Activated T-cell treated with anti-CD3 and anti-CD28 coated beads, Interleukin-2, amount 50 U/mL, for 4 hours (primary cell): ENCODE results near the gene SKIDA1. TPM values are rescaled to one million over a fixed set of nuclear protein-coding genes. Genes with fewer than 3 reads are reported as not detected.

ENCODE experiments used
- ATAC-seq, 2 donors: fragments of 200-7000 bp; cut with Tn5 transposase; one replicate each; pipeline ENCODE4 v1.10.0; 2021
- DNase-seq: peaks from one replicate; pipeline ENCODE4 v3.0.0-alpha.2; 2020
- H3K27me3 Mint-ChIP-seq: one replicate; pipeline ENCODE4 v1.8.0; 2021; ENCODE audit warnings: low read depth, mixed read lengths
- H3K36me3 Mint-ChIP-seq: one replicate; pipeline ENCODE4 v1.8.0; 2022; ENCODE audit warnings: mixed read lengths; ENCODE audit not compliant: insufficient read depth
- H3K4me1 Mint-ChIP-seq: one replicate; pipeline ENCODE4 v1.8.0; 2021; ENCODE audit warnings: low read depth, mixed read lengths
- H3K4me3 Mint-ChIP-seq: one replicate; pipeline ENCODE4 v1.8.0; 2021; ENCODE audit warnings: mild to moderate bottlenecking, moderate library complexity, mixed read lengths
- H3K9me3 Mint-ChIP-seq: one replicate; pipeline ENCODE4 v1.8.0; 2021; ENCODE audit warnings: mixed read lengths
- total RNA-seq, 3 donors: library from RNA; stranded (reverse); gene quantifications; one replicate each; pipeline ENCODE4 v1.2.1, GENCODE V29; 2021

SKIDA1 gene
- total RNA-seq, 3 donors from 2014 or later = not detected

- Mint-ChIP-seq H3K9me3 (no peaks in the 10 kb centered on the region), H3K4me3 (peak within 1 kb of the TSS; percentile 90), H3K36me3 (peaks cover 3% of the 10 kb centered on the region), H3K4me1 (peaks cover 19% of the 10 kb centered on the region), H3K27me3 (no peaks in the 10 kb centered on the region)
- DNase-seq (peak; percentile 88), ATAC-seq (peak; percentile 86 to 89)
Measured at GRCh38 chr10:21533467-21534279, 8.2 kb upstream of the SKIDA1 start, which contains the start of gene MLLT10. TSS of gene MLLT10 (plus strand) at chr10:21534232. CDS start at chr10:21534645, 413 bp downstream.

GRCh38 chr10:21532694-21533466, 7.4 kb upstream of the SKIDA1 start:
- Mint-ChIP-seq H3K4me1 (peaks cover 24% of the 10 kb centered on the region), H3K4me3 (peak overlapping the region; percentile 90), H3K36me3 (no peaks in the 10 kb centered on the region), H3K9me3 (no peaks in the 10 kb centered on the region), H3K27me3 (no peaks in the 10 kb centered on the region)
- ATAC-seq (no peak), DNase-seq (no peak)

- no peak overlapping the region for H3K4me3 Mint-ChIP-seq
- no peak for ATAC-seq
- H3K9me3 Mint-ChIP-seq = no peaks in the 10 kb centered on the region
- H3K4me1 Mint-ChIP-seq = peaks cover 33% of the 10 kb centered on the region
- peaks cover 5% of the 10 kb centered on the region for H3K27me3 Mint-ChIP-seq
- DNase-seq = no peak
- no peaks in the 10 kb centered on the region for H3K36me3 Mint-ChIP-seq
Measured at GRCh38 chr10:21531164-21531563, 5.7 kb upstream of the SKIDA1 start.

- Mint-ChIP-seq H3K4me1 (peaks cover 34% of the 10 kb centered on the region), H3K9me3 (no peaks in the 10 kb centered on the region), H3K36me3 (no peaks in the 10 kb centered on the region), H3K4me3 (no peak overlapping the region), H3K27me3 (peaks cover 5% of the 10 kb centered on the region)
- ATAC-seq (no peak), DNase-seq (no peak)
Measured at GRCh38 chr10:21530641-21531040, 5.2 kb upstream of the SKIDA1 start.

GRCh38 chr10:21530168-21530567, 4.7 kb upstream of the SKIDA1 start:
- H3K27me3 Mint-ChIP-seq = peaks cover 9% of the 10 kb centered on the region

GRCh38 chr10:21529032-21529910, 3.8 kb upstream of the SKIDA1 start:
- no peak overlapping the region for H3K4me3 Mint-ChIP-seq
- H3K9me3 Mint-ChIP-seq = no peaks in the 10 kb centered on the region
- peaks cover 16% of the 10 kb centered on the region for H3K27me3 Mint-ChIP-seq
- H3K36me3 Mint-ChIP-seq = no peaks in the 10 kb centered on the region
- DNase-seq = no peak
- peaks cover 42% of the 10 kb centered on the region for H3K4me1 Mint-ChIP-seq
- ATAC-seq = no peak

More at GRCh38 chr10:21530168-21530567, 4.7 kb upstream of the SKIDA1 start:
- H3K4me1 Mint-ChIP-seq = peaks cover 36% of the 10 kb centered on the region
- H3K9me3 Mint-ChIP-seq = no peaks in the 10 kb centered on the region
- DNase-seq (no peak), ATAC-seq (no peak)
- no peak overlapping the region for H3K4me3 Mint-ChIP-seq
- H3K36me3 Mint-ChIP-seq = no peaks in the 10 kb centered on the region

GRCh38 chr10:21528236-21529031, 3.0 kb upstream of the SKIDA1 start:
- Mint-ChIP-seq H3K4me3 (no peak overlapping the region), H3K36me3 (no peaks in the 10 kb centered on the region), H3K4me1 (peaks cover 43% of the 10 kb centered on the region), H3K9me3 (no peaks in the 10 kb centered on the region), H3K27me3 (peaks cover 19% of the 10 kb centered on the region)
- ATAC-seq (no peak), DNase-seq (no peak)

GRCh38 chr10:21527598-21528235, 2.2 kb upstream of the SKIDA1 start:
- Mint-ChIP-seq H3K4me1 (peaks cover 36% of the 10 kb centered on the region), H3K36me3 (no peaks in the 10 kb centered on the region), H3K27me3 (peaks cover 25% of the 10 kb centered on the region), H3K4me3 (peak overlapping the region; percentile 75), H3K9me3 (no peaks in the 10 kb centered on the region)
- ATAC-seq (no peak), DNase-seq (no peak)

GRCh38 chr10:21526860-21527597, 1.5 kb upstream of the SKIDA1 start:
- H3K36me3 Mint-ChIP-seq = no peaks in the 10 kb centered on the region
- ATAC-seq (peak; percentile 27 to 29), DNase-seq (peak; percentile 24)
- H3K27me3 Mint-ChIP-seq = peaks cover 25% of the 10 kb centered on the region
- peak overlapping the region; percentile 89 for H3K4me3 Mint-ChIP-seq
- peaks cover 34% of the 10 kb centered on the region for H3K4me1 Mint-ChIP-seq
- H3K9me3 Mint-ChIP-seq = no peaks in the 10 kb centered on the region

DNA sequence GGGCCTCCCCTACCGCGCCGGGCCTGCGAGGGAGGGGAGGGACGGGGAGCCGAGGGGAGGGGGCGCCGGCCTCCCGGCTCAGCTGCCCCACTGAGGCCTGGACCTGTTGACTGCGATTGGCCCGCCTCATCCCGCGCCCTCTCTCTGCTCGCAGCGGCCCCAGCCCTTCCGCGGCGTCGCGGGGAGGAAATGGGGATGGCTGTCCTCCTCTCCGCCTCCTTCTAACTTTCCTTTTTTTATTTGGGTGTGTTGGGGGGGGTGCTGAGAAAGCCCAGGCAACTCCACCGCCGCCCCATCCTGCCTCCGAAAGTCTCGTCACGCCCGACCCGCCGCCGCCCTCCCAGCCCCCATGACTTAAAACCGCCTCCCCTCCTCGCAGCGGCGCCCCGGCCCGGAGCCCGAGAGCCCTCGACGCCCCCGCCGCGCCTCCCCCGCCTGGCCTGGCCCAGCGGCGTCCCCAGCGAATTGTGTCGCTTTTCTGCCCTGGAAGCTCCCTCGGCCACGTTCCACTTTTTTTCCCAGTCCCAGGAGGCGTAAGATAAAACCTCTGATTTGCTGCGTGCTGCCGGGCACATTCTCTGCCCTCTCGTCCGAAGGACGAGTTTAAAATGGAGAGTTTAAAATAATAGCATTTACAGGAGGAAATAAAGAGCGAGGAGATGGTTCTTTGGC, 842 bp upstream of the SKIDA1 start:
- Mint-ChIP-seq H3K27me3 (peaks cover 31% of the 10 kb centered on the region), H3K4me1 (peaks cover 34% of the 10 kb centered on the region), H3K9me3 (no peaks in the 10 kb centered on the region), H3K4me3 (peak overlapping the region; percentile 89), H3K36me3 (no peaks in the 10 kb centered on the region)
- DNase-seq (peak; percentile 59), ATAC-seq (peak; percentile 53 to 59)

DNA sequence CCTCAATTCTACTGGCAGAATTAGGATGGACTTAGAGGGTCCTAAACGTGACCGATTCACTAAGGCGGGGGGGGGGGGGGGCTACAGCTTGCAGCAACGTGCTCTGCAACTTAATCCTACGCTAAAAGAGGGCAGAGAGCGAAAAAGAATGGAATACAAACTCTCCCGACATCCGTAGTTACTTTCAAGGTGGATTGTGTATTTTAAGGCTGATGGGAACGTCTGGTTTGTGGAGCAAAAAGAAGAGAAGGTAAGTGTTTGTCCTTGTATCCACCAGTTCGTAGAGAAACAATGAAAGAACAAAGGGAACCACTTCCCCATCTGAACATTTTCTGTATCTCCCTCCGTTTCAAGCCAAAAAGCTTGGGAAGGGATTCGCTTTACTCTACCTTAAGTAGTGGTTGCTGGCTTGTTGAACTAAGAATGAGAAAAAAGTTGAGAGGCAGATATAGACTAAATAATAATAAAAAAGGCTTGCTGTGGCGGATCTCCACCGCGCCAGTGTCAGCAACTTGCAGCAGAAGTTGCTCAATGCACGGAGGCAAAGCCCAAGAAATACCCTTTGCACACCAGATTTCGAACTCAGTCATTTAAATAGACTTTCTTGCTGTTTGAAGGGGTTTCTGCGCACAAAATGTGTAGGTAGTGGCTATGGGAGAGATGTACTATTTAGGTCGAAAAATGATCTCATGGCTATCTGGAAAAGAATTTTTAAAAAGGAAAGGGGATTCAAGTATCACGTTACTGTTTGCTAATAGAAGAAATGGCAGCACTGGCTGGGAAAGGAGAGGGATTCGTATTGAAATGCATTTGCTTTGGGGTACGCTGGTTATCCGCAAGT, 736 bp downstream of the SKIDA1 start:
- no peaks in the 10 kb centered on the region for H3K36me3 Mint-ChIP-seq
- H3K4me1 Mint-ChIP-seq = peaks cover 42% of the 10 kb centered on the region
- H3K27me3 Mint-ChIP-seq = peaks cover 45% of the 10 kb centered on the region
- peak overlapping the region; percentile 88 for H3K4me3 Mint-ChIP-seq
- ATAC-seq (no peak), DNase-seq (no peak)
- H3K9me3 Mint-ChIP-seq = no peaks in the 10 kb centered on the region
